Natural killer cell (primary cell): Measurements from ENCODE around the gene SERPINA6. TPM values are rescaled to one million over a fixed set of nuclear protein-coding genes. Genes with fewer than 3 reads are reported as not detected.

Source experiments
- ATAC-seq, 3 donors: fragments of 150-1000 bp in 2 of 3; fragments of 200-7000 bp in 1 of 3; cut with Tn5 transposase; 1 replicate in 1 of 3; 2 replicates in 2 of 3; pipeline ENCODE4 v1.10.0; 2021; ENCODE audit warnings: mild to moderate bottlenecking in 2 of 3, moderate library complexity in 2 of 3
- DNase-seq, 2 donors: peaks; one replicate each; pipeline versions ENCODE4 v3.0.0 to v3.0.0-alpha.2; 2013 to 2021; ENCODE audit warnings: mixed read lengths in 1 of 2
- H3K27ac ChIP-seq: one replicate; pipeline ENCODE4 v1.5.1; 2013; ENCODE audit warnings: mild to moderate bottlenecking, low read length
- H3K27me3 ChIP-seq: one replicate; pipeline ENCODE4 v1.6.1; 2013; ENCODE audit warnings: low read length; ENCODE audit not compliant: control insufficient read depth, insufficient read depth
- H3K36me3 ChIP-seq: one replicate; pipeline ENCODE4 v1.6.1; 2013; ENCODE audit warnings: low read length; ENCODE audit not compliant: control insufficient read depth, insufficient read depth
- H3K4me1 ChIP-seq: one replicate; pipeline ENCODE4 v1.6.1; 2013; ENCODE audit warnings: low read length; ENCODE audit not compliant: control insufficient read depth, insufficient read depth
- H3K4me3 ChIP-seq: one replicate; pipeline ENCODE4 v1.5.1; 2013; ENCODE audit warnings: low read length
- H3K9me3 ChIP-seq: one replicate; pipeline ENCODE4 v1.6.1; 2013; ENCODE audit warnings: low read length; ENCODE audit not compliant: control insufficient read depth, insufficient read depth
- H3K27ac Mint-ChIP-seq, 2 donors: one replicate each; pipeline ENCODE4 v1.8.0; 2022; ENCODE audit warnings: mild to moderate bottlenecking in 2 of 2, mixed read lengths in 2 of 2, moderate library complexity in 1 of 2
- H3K27me3 Mint-ChIP-seq, 2 donors: one replicate each; pipeline ENCODE4 v1.8.0; 2022; ENCODE audit warnings: low read depth in 2 of 2, mixed read lengths in 2 of 2
- H3K36me3 Mint-ChIP-seq: one replicate; pipeline ENCODE4 v1.8.0; 2022; ENCODE audit warnings: mixed read lengths
- H3K4me1 Mint-ChIP-seq, 2 donors: one replicate each; pipeline ENCODE4 v1.8.0; 2022; ENCODE audit warnings: mixed read lengths in 2 of 2
- H3K4me3 Mint-ChIP-seq: one replicate; pipeline ENCODE4 v1.8.0; 2022; ENCODE audit warnings: mild to moderate bottlenecking, moderate library complexity, mixed read lengths
- H3K9me3 Mint-ChIP-seq, 2 donors: one replicate each; pipeline ENCODE4 v1.8.0; 2022; ENCODE audit warnings: mixed read lengths in 2 of 2
- CTCF ChIP-seq: fragments of 200-600 bp; IDR thresholded peaks from one replicate; pipeline ENCODE4 v1.8.0; 2022; ENCODE audit warnings: antibody characterized with exemption
- WGBS: methylation state at CpG from one replicate; pipeline ENCODE4 v1.1.7; 2013; ENCODE audit warnings: missing lambda C conversion rate; ENCODE audit not compliant: insufficient coverage; 5-methylcytosine and 5-hydroxymethylcytosine counted together
- intact Hi-C: fragments of 100-400 bp; cut with micrococcal nuclease; formaldehyde crosslinking; loops from one replicate; pipeline ENCODE4 v1.14.2; 2022
- total RNA-seq, 4 donors: library from RNA; stranded (reverse); fragments of 120-200 nt in 1 of 4; gene quantifications; one replicate each; pipeline versions ENCODE4 v1.2.3 to v1.2.4, GENCODE V29; 2013 to 2022

SERPINA6 gene
- total RNA-seq, 3 donors from 2014 or later (not counting 1 experiment from before 2014, with no cell fraction given): not detected

DNA sequence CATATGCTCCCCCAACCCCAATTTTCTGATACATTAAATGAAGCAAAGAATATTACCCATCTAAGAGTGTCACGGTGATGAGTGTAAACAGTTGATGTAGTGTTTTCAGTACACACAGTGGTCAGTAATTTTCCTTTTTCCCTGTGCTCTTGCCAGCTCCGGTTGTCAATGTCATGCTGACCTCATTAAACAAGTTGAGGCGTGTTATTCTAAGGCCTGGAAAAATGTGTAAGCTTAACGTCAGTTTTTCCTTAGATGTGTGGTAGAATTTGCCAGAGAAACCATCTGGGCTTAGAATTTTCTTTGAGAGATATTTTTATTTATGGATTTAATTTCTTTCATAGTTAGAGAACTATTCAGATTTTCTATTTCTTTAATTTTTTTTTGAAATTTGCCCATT is 11.7 kb upstream of the SERPINA6 start:
- Mint-ChIP-seq H3K36me3 (no peaks in the 10 kb centered on the region), H3K27me3 (peaks cover 17 to 45% of the 10 kb centered on the region in 2 donors), H3K4me1 (no peaks in the 10 kb centered on the region), H3K4me3 (no peak overlapping the region), H3K27ac (no peak overlapping the region), H3K9me3 (no peaks in the 10 kb centered on the region)
- no peak for ATAC-seq
- TF ChIP-seq CTCF: no peak
- Histone ChIP-seq H3K36me3 (no peaks in the 10 kb centered on the region), H3K9me3 (no peaks in the 10 kb centered on the region), H3K4me1 (no peaks in the 10 kb centered on the region), H3K4me3 (no peak overlapping the region), H3K27me3 (no peaks in the 10 kb centered on the region), H3K27ac (no peak overlapping the region)
- no peak for DNase-seq
- WGBS: 95% methylated on average over 4 of the region's 4 CpGs
- intact Hi-C loops: no loop called here

DNA sequence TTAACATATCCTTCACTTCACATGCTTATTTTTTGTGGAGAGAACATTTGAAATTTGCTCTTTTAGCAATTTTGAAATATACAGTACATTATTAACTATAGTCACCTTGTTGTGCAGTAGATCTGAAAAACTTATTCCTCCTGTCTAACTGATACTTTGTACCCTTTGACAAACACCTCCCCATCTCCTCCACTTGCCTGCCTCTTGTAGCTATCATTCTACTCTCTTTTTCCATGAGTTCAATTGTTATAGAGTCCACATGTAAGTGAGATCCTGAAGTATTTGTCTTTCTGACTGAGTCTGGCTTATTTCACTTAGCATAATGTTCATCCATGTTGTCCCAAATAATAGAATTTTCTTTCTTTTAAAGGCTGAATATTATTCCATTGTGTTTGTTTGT is 9.5 kb upstream of the SERPINA6 start:
- no peaks in the 10 kb centered on the region for H3K4me1 ChIP-seq
- no peak for ATAC-seq
- no peak overlapping the region for H3K27ac ChIP-seq
- intact Hi-C loops: no loop called here
- Mint-ChIP-seq H3K4me1 (no peaks in the 10 kb centered on the region), H3K36me3 (no peaks in the 10 kb centered on the region), H3K9me3 (no peaks in the 10 kb centered on the region), H3K4me3 (no peak overlapping the region), H3K27me3 (peaks cover 16 to 35% of the 10 kb centered on the region in 2 donors), H3K27ac (no peak overlapping the region)
- DNase-seq: no peak
- no peaks in the 10 kb centered on the region for H3K9me3 ChIP-seq
- H3K27me3 ChIP-seq: no peaks in the 10 kb centered on the region
- H3K36me3 ChIP-seq: no peaks in the 10 kb centered on the region
- H3K4me3 ChIP-seq: no peak overlapping the region
- no peak for TF ChIP-seq CTCF

DNA sequence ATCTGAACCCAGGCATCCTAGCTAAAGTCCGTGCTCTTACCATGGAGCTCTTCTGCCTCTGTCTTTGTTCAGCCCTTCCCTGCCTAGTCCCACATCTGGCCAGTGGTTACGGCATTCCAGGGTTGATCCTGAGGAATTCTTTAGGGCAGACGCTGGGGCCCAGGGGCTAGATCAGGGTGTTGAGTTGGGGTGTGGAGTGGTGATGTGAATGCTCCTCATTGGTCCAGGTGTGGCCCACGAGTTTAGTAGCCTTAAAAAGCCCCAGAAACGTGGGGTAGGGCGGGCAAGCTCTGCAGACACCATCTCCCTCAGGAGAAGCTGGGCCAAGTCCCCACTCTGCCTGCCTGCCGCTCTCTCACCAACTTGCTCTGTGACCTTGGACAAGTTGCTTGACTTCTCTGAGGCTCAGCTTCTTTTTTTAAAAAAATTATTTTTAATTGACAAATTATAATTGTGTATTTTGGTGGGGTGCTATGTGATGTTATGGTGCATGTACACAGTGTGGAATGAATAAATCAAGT is 9.0 kb upstream of the SERPINA6 start:
- no peaks in the 10 kb centered on the region for H3K36me3 Mint-ChIP-seq
- intact Hi-C loops: no loop called here
- H3K27me3 Mint-ChIP-seq: peaks cover 18 to 35% of the 10 kb centered on the region in 2 donors
- no peak overlapping the region for H3K4me3 Mint-ChIP-seq
- H3K27me3 ChIP-seq: no peaks in the 10 kb centered on the region
- ATAC-seq (no peak), DNase-seq (no peak)
- no peak overlapping the region for H3K27ac ChIP-seq
- no peak overlapping the region for H3K4me3 ChIP-seq
- no peaks in the 10 kb centered on the region for H3K4me1 Mint-ChIP-seq
- no peak for TF ChIP-seq CTCF
- WGBS: 69% methylated on average over 7 of the region's 7 CpGs
- H3K4me1 ChIP-seq: no peaks in the 10 kb centered on the region
- no peaks in the 10 kb centered on the region for H3K36me3 ChIP-seq
- H3K9me3 ChIP-seq: no peaks in the 10 kb centered on the region
- H3K27ac Mint-ChIP-seq: no peak overlapping the region
- no peaks in the 10 kb centered on the region for H3K9me3 Mint-ChIP-seq

GRCh38 chr14:94331462-94331861 is 8.3 kb upstream of the SERPINA6 start:
- H3K4me3 ChIP-seq: no peak overlapping the region
- no peak overlapping the region for H3K27ac Mint-ChIP-seq
- no peaks in the 10 kb centered on the region for H3K4me1 ChIP-seq
- H3K9me3 Mint-ChIP-seq: no peaks in the 10 kb centered on the region
- DNase-seq: no peak
- no peak overlapping the region for H3K4me3 Mint-ChIP-seq
- peaks cover 18 to 35% of the 10 kb centered on the region in 2 donors for H3K27me3 Mint-ChIP-seq
- H3K36me3 ChIP-seq: no peaks in the 10 kb centered on the region
- no peak overlapping the region for H3K27ac ChIP-seq
- intact Hi-C loops: no loop called here
- no peak for TF ChIP-seq CTCF
- WGBS: 93% methylated on average over 5 of the region's 5 CpGs
- no peaks in the 10 kb centered on the region for H3K27me3 ChIP-seq
- H3K9me3 ChIP-seq: no peaks in the 10 kb centered on the region
- ATAC-seq: no peak
- no peaks in the 10 kb centered on the region for H3K4me1 Mint-ChIP-seq
- H3K36me3 Mint-ChIP-seq: no peaks in the 10 kb centered on the region
